ENCODE data around the gene THOC7. TPM values are rescaled to one million over a fixed set of nuclear protein-coding genes. Genes with fewer than 3 reads are reported as not detected.

The THOC7 gene
- total RNA-seq, 2 donors from 2014 or later: 61.9 to 76.6 TPM

DNA sequence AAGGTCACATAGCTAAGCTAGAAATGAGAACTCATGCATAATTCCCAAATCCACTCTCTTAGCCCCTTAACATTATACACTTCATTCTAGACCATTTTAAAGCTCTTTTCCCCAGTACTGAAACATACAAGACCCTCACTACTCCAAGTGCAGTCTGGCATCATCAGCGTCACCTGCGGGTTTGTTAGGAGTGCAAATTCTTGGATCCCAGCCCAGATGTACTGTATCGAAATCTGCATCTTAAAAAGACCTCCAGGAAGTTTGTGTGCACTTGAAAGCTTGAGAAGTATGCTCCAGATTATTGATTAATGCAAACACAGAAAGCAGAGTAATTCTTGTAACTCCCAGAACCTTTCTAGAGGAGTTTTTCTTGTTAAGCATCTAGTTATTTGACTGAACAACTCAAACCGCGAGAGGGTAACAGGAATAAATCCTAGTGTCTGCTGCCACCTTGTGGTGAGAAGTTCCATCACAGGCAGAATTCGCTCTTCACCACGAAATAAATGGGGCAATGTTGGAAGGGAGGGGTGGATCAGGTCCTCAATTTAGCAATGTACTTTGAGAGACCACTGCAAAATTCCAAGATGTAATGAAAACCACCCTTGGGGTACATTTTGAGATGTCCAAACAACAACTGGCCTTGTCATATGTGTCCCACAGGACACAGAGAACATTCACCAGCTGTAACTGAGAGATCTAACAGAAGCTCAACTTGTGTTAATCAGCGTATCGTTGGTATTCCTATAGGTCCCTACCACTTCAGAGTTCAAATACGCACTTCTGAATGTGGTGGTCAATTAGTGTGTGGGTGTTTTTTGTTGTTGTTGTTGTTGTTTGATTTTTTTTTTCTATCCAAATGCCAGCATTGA, 45.1 kb downstream of the THOC7 start:
- intact Hi-C loops (cut with DNase I): loop anchor here (2.0 kb wide), 1 partner anchor 468 kb away; no protein-coding TSS in a partner anchor
- TF ChIP-seq, protein P1, sequence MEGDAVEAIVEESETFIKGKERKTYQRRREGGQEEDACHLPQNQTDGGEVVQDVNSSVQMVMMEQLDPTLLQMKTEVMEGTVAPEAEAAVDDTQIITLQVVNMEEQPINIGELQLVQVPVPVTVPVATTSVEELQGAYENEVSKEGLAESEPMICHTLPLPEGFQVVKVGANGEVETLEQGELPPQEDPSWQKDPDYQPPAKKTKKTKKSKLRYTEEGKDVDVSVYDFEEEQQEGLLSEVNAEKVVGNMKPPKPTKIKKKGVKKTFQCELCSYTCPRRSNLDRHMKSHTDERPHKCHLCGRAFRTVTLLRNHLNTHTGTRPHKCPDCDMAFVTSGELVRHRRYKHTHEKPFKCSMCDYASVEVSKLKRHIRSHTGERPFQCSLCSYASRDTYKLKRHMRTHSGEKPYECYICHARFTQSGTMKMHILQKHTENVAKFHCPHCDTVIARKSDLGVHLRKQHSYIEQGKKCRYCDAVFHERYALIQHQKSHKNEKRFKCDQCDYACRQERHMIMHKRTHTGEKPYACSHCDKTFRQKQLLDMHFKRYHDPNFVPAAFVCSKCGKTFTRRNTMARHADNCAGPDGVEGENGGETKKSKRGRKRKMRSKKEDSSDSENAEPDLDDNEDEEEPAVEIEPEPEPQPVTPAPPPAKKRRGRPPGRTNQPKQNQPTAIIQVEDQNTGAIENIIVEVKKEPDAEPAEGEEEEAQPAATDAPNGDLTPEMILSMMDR (IDR thresholded peaks at IDR 0.05): peak; percentile 78
- H3K4me3 ChIP-seq: no peak overlapping the region
- no peak overlapping the region for H3K27ac ChIP-seq
- H3K9ac ChIP-seq (ENCODE audit: low read depth in 2 of 2, low read length in 2 of 2): no peak overlapping the region
- no peaks in the 10 kb centered on the region for H3K4me1 ChIP-seq
- H3K9me3 ChIP-seq: no peaks in the 10 kb centered on the region
- no peaks in the 10 kb centered on the region for H3K27me3 ChIP-seq
- no peaks in the 10 kb centered on the region for H3K36me3 ChIP-seq
- DNase-seq: peak; percentile 73

DNA sequence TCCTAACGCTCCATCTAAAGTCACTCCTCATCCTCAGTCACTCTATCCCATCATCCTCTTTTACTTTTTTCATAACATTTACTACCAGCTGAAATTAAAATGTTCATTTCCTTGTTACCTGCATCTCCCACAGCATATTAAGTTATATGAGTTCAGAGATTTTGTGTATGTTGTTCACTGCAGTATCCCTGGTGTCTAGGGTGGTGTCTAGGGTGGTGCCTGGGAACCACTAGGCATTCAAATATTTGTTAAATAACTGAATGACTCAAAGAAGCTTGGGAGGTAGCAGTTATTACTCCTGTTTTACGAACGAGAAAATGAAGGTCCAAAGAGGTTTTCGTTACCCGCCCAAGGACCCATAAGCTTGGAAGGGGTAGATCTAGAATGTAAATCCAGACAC, 46.4 kb downstream of the THOC7 start:
- Histone ChIP-seq H3K36me3 (no peaks in the 10 kb centered on the region), H3K27ac (no peak overlapping the region), H3K4me3 (no peak overlapping the region), H3K9ac (ENCODE audit: low read depth in 2 of 2, low read length in 2 of 2) (no peak overlapping the region), H3K27me3 (no peaks in the 10 kb centered on the region), H3K9me3 (no peaks in the 10 kb centered on the region), H3K4me1 (no peaks in the 10 kb centered on the region)
- no peak for DNase-seq
- intact Hi-C loops (cut with DNase I): no loop called here
- TF ChIP-seq, protein P1 (IDR thresholded peaks at IDR 0.05): no peak

DNA sequence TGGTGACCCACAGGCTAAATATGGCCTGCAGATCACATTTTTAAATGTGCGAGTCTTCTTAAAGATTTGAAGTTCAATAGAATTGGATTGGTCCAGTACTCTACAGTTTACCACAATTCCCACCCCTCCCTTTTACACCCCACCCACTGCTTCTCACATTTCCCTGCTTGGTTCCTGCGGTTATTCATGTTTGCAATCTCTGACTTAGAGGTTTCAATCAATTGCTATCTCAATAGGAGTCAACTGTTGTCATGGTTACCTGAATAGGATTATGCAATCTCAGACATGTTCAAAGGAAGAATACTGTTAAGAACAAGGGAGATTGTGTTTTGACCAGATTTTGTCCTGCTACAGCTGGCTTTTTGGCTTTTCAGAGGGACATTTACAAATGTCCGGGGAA, 49.4 kb downstream of the THOC7 start:
- H3K9me3 ChIP-seq: no peaks in the 10 kb centered on the region
- TF ChIP-seq, protein P1 (IDR thresholded peaks at IDR 0.05): no peak
- no peaks in the 10 kb centered on the region for H3K4me1 ChIP-seq
- no peak overlapping the region for H3K4me3 ChIP-seq
- intact Hi-C loops (cut with DNase I): no loop called here
- no peaks in the 10 kb centered on the region for H3K36me3 ChIP-seq
- no peak for DNase-seq
- no peak overlapping the region for H3K27ac ChIP-seq
- no peak overlapping the region for H3K9ac ChIP-seq (ENCODE audit: low read depth in 2 of 2, low read length in 2 of 2)
- H3K27me3 ChIP-seq: no peaks in the 10 kb centered on the region

DNA sequence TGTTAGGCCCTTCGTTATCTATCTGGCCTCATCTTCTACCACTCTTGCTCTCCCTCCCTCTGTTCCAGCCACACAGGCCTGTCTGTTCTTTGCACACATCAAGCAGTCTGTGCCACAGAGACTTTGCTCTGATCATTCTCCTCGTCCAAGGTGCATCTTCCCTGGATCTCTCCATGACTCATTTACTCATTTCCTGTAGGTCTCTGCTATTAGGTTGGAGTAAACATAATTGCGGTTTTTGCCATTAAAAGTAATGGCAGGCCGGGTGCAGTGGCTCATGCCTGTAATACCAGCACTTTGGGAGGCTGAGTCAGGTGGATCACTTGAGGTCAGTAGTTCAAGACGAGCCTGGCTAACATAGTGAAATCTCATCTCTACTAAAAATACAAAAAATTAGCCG, 54.0 kb downstream of the THOC7 start:
- TF ChIP-seq, protein P1 (IDR thresholded peaks at IDR 0.05): no peak
- intact Hi-C loops (cut with DNase I): no loop called here
- H3K36me3 ChIP-seq: no peaks in the 10 kb centered on the region
- DNase-seq: no peak
- no peak overlapping the region for H3K27ac ChIP-seq
- H3K27me3 ChIP-seq: no peaks in the 10 kb centered on the region
- H3K9ac ChIP-seq (ENCODE audit: low read depth in 2 of 2, low read length in 2 of 2): no peak overlapping the region
- no peaks in the 10 kb centered on the region for H3K4me1 ChIP-seq
- H3K4me3 ChIP-seq: no peak overlapping the region
- no peaks in the 10 kb centered on the region for H3K9me3 ChIP-seq

DNA sequence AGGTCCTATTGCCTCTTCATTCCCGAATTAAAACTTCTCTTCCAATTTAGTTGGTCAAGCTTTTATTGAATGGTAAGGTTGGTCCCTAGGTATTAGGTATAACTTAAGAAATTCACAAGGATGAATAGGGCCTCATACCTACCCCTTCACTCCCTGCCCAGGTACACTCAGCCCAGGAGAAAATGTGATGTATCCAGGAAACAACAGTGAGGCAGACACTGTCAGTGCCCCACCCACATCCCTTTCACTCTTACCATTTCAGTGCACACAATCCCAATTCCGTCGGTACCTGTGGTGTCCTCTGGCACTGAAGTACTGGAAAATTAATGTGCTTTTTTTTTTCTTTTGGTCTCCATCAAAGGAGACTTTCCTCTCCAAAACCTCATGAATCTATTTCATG, 55.0 kb downstream of the THOC7 start:
- H3K4me1 ChIP-seq: no peaks in the 10 kb centered on the region
- TF ChIP-seq, protein P1 (IDR thresholded peaks at IDR 0.05): no peak
- intact Hi-C loops (cut with DNase I): no loop called here
- H3K9me3 ChIP-seq: no peaks in the 10 kb centered on the region
- no peak overlapping the region for H3K4me3 ChIP-seq
- H3K9ac ChIP-seq (ENCODE audit: low read depth in 2 of 2, low read length in 2 of 2): no peak overlapping the region
- DNase-seq: no peak
- no peaks in the 10 kb centered on the region for H3K27me3 ChIP-seq
- H3K27ac ChIP-seq: no peak overlapping the region
- no peaks in the 10 kb centered on the region for H3K36me3 ChIP-seq
